Activated B cell treated with CpG ODN at 0.5 μM for 24 hours (primary cell): ENCODE measurements around the gene LRRC59. TPM values are rescaled to one million over a fixed set of nuclear protein-coding genes. Genes with fewer than 3 reads are reported as not detected.

ENCODE experiments used
- ATAC-seq: fragments of 200-7000 bp; cut with Tn5 transposase; one replicate; pipeline ENCODE4 v1.10.0; 2021; ENCODE audit warnings: low read depth, mild to moderate bottlenecking, moderate library complexity
- CTCF ChIA-PET: fragments of 350-600 bp; sonication (Branson Sonifier 250); formaldehyde crosslinking; loops from one replicate; lab custom pipeline; 2021; ENCODE audit warnings: antibody characterized with exemption; lab: Charles Lee
- POLR2A ChIA-PET: fragments of 350-600 bp; sonication (Branson Sonifier 250); formaldehyde crosslinking; loops from one replicate; lab custom pipeline; 2021; ENCODE audit warnings: antibody characterized with exemption; lab: Charles Lee
- DNase-seq: peaks from one replicate; pipeline ENCODE4 v3.0.0; 2022
- H3K27ac Mint-ChIP-seq: one replicate; pipeline ENCODE4 v1.8.0; 2020; ENCODE audit warnings: mixed read lengths
- H3K27me3 Mint-ChIP-seq: one replicate; pipeline ENCODE4 v1.8.0; 2021; ENCODE audit warnings: mixed read lengths
- H3K36me3 Mint-ChIP-seq: one replicate; pipeline ENCODE4 v1.8.0; 2021; ENCODE audit warnings: low read depth, mixed read lengths
- H3K4me1 Mint-ChIP-seq: one replicate; pipeline ENCODE4 v1.8.0; 2021; ENCODE audit warnings: mixed read lengths
- H3K4me3 Mint-ChIP-seq: one replicate; pipeline ENCODE4 v1.8.0; 2020; ENCODE audit warnings: mild to moderate bottlenecking, mixed read lengths
- H3K9me3 Mint-ChIP-seq: one replicate; pipeline ENCODE4 v1.8.0; 2020; ENCODE audit warnings: mixed read lengths
- CTCF ChIP-seq: fragments of 200-600 bp; IDR thresholded peaks from one replicate; pipeline ENCODE4 v1.8.0; 2022; ENCODE audit warnings: antibody characterized with exemption, mild to moderate bottlenecking
- intact Hi-C: fragments of 100-400 bp; cut with micrococcal nuclease; formaldehyde crosslinking; loops from one replicate; pipeline ENCODE4 v1.15.1; 2024
- total RNA-seq: library from RNA; stranded (reverse); gene quantifications from 2 replicates; pipeline ENCODE4 v1.2.3, GENCODE V29; 2022

Gene LRRC59
- total RNA-seq, 1 donor from 2014 or later = 42.0 TPM

GRCh38 chr17:50358177-50358576 is 39.1 kb downstream of the LRRC59 start:
- intact Hi-C loops = no loop called here
- no peak for DNase-seq
- Mint-ChIP-seq H3K36me3 (peaks cover 53% of the 10 kb centered on the region), H3K4me3 (no peak overlapping the region), H3K27me3 (no peaks in the 10 kb centered on the region), H3K4me1 (peaks cover 7% of the 10 kb centered on the region), H3K9me3 (no peaks in the 10 kb centered on the region), H3K27ac (no peak overlapping the region)
- TF ChIP-seq CTCF = no peak
- ChIA-PET CTCF (no interaction called here), POLR2A (no interaction called here)
- ATAC-seq = no peak

- no peak overlapping the region for H3K27ac Mint-ChIP-seq
- H3K36me3 Mint-ChIP-seq = peaks cover 56% of the 10 kb centered on the region
- no peak for DNase-seq
- no peak for TF ChIP-seq CTCF
- peaks cover 2% of the 10 kb centered on the region for H3K4me1 Mint-ChIP-seq
- H3K27me3 Mint-ChIP-seq = no peaks in the 10 kb centered on the region
- ATAC-seq = no peak
- H3K4me3 Mint-ChIP-seq = no peak overlapping the region
- intact Hi-C loops = no loop called here
- H3K9me3 Mint-ChIP-seq = no peaks in the 10 kb centered on the region
- POLR2A ChIA-PET = no interaction called here
- CTCF ChIA-PET = no interaction called here
Observed at GRCh38 chr17:50356892-50357510, 40.3 kb downstream of the LRRC59 start.

GRCh38 chr17:50356418-50356817 is 40.9 kb downstream of the LRRC59 start:
- Mint-ChIP-seq H3K4me1 (no peaks in the 10 kb centered on the region), H3K27me3 (no peaks in the 10 kb centered on the region), H3K9me3 (no peaks in the 10 kb centered on the region), H3K4me3 (no peak overlapping the region), H3K36me3 (peaks cover 54% of the 10 kb centered on the region), H3K27ac (no peak overlapping the region)
- no peak for DNase-seq
- POLR2A ChIA-PET = no interaction called here
- no peak for TF ChIP-seq CTCF
- CTCF ChIA-PET = no interaction called here
- ATAC-seq = no peak
- intact Hi-C loops = no loop called here

GRCh38 chr17:50355701-50356341 is 41.5 kb downstream of the LRRC59 start:
- intact Hi-C loops = no loop called here
- ATAC-seq (no peak), DNase-seq (no peak)
- POLR2A ChIA-PET = no interaction called here
- Mint-ChIP-seq H3K27ac (no peak overlapping the region), H3K4me3 (no peak overlapping the region), H3K9me3 (no peaks in the 10 kb centered on the region), H3K27me3 (no peaks in the 10 kb centered on the region), H3K36me3 (peaks cover 54% of the 10 kb centered on the region), H3K4me1 (no peaks in the 10 kb centered on the region)
- no peak for TF ChIP-seq CTCF
- CTCF ChIA-PET = no interaction called here

- Mint-ChIP-seq H3K36me3 (peaks cover 52% of the 10 kb centered on the region), H3K4me3 (no peak overlapping the region), H3K4me1 (no peaks in the 10 kb centered on the region), H3K27me3 (no peaks in the 10 kb centered on the region), H3K9me3 (no peaks in the 10 kb centered on the region), H3K27ac (no peak overlapping the region)
- intact Hi-C loops = no loop called here
- DNase-seq = no peak
- ChIA-PET CTCF (no interaction called here), POLR2A (no interaction called here)
- ATAC-seq = no peak
- no peak for TF ChIP-seq CTCF
Observed at GRCh38 chr17:50355336-50355700, 42.0 kb downstream of the LRRC59 start.
